ENCODE data around the gene DCTD. TPM values are rescaled to one million over a fixed set of nuclear protein-coding genes. Genes with fewer than 3 reads are reported as not detected.

DCTD gene
- total and polyA plus RNA-seq, 2 of the 13 experiments (the other 11 are each of a cell fraction or from before 2014, with no cell fraction given), result 85.1 to 95.3 TPM

DNA sequence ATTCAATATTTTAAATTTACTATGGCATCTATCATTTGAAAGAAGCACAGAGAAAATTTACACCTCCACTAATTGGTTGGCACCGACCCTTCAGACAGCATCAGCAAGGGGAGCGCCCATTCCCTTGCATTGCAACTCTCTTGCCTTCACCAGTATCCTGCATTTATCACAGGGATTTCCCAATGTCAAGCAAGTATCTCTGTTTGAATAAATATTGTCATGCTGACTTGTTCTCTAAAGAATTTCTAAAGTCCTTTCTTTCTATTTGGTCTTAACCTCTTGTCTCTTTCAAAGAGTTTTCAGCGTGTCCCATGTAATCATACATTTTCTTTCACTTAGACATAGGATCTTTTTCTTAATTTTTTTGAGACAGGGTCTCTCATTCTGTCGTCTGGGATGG is 10.4 kb downstream of the DCTD start:
- no peak overlapping the region for H3K27ac ChIP-seq (ENCODE audit: extremely low read length, insufficient read depth, low read length)
- intact Hi-C loops (cut with micrococcal nuclease; ENCODE audit: unreplicated experiment), result no loop called here
- in situ Hi-C loops (cut with HindIII; ENCODE audit: extremely low pct_ligation_motif_present, low pct_unique_long_range_greater_than_20kb), result no loop called here
- ATAC-seq, result no peak
- peaks cover 19% of the 10 kb centered on the region for H3K79me2 ChIP-seq (ENCODE audit: insufficient read depth, low read length)
- no peaks in the 10 kb centered on the region for H3K27me3 ChIP-seq (ENCODE audit: control insufficient read depth in 1 of 2, insufficient read depth in 2 of 2, low read length in 2 of 2)
- FAIRE-seq, result no peak
- TF ChIP-seq, protein P1, sequence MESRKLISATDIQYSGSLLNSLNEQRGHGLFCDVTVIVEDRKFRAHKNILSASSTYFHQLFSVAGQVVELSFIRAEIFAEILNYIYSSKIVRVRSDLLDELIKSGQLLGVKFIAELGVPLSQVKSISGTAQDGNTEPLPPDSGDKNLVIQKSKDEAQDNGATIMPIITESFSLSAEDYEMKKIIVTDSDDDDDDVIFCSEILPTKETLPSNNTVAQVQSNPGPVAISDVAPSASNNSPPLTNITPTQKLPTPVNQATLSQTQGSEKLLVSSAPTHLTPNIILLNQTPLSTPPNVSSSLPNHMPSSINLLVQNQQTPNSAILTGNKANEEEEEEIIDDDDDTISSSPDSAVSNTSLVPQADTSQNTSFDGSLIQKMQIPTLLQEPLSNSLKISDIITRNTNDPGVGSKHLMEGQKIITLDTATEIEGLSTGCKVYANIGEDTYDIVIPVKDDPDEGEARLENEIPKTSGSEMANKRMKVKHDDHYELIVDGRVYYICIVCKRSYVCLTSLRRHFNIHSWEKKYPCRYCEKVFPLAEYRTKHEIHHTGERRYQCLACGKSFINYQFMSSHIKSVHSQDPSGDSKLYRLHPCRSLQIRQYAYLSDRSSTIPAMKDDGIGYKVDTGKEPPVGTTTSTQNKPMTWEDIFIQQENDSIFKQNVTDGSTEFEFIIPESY (CRISPR knock-in tag; IDR thresholded peaks at IDR 0.05), result no peak
- TF ChIP-seq RBFOX2 (IDR thresholded peaks at IDR 0.05; ENCODE audit: low read depth, low read length), result 0 out of 2 replicates have a peak, but pooled peaks have one; percentile 41
- BruUV-seq (replicated peaks), result no TSS peak
- H3K4me1 ChIP-seq (ENCODE audit: insufficient read depth, low read length), result peaks cover 12% of the 10 kb centered on the region
- H3K36me3 ChIP-seq (replicated peaks in 1 of 2; ENCODE audit: control insufficient read depth in 1 of 2, insufficient read depth in 2 of 2, low read length in 2 of 2), result peaks cover 18 to 76% of the 10 kb centered on the region in 2 experiments
- no peak overlapping the region for H2AFZ ChIP-seq (ENCODE audit: low read length)
- DNase-seq (ENCODE audit: low spot score), result no peak
- no peaks in the 10 kb centered on the region for H3K9me3 ChIP-seq (ENCODE audit: low read length)
- no peak overlapping the region for H3K9ac ChIP-seq (ENCODE audit: insufficient read depth, low read depth, low read length)
- no peak overlapping the region for H3K4me3 ChIP-seq (replicated peaks in 1 of 3; ENCODE audit: insufficient read depth in 1 of 3, low read depth in 2 of 3, low read length in 3 of 3)
- H4K20me1 ChIP-seq (ENCODE audit: insufficient read depth, low read length), result no peaks in the 10 kb centered on the region
- CTCF ChIA-PET (ENCODE audit: low intra/inter-chr PET ratio, low total read pairs), result no interaction called here
- POLR2A ChIA-PET, result interaction anchor here (1.9 kb wide), 1 partner anchor 10 kb away, joined by 5 read pairs; the partner anchor contains the start of gene DCTD
- 96% methylated on average over 4 of the region's 4 CpGs for WGBS (ENCODE audit: low lambda C conversion rate)
- no peak overlapping the region for H3K4me2 ChIP-seq (ENCODE audit: low read depth, low read length)

DNA sequence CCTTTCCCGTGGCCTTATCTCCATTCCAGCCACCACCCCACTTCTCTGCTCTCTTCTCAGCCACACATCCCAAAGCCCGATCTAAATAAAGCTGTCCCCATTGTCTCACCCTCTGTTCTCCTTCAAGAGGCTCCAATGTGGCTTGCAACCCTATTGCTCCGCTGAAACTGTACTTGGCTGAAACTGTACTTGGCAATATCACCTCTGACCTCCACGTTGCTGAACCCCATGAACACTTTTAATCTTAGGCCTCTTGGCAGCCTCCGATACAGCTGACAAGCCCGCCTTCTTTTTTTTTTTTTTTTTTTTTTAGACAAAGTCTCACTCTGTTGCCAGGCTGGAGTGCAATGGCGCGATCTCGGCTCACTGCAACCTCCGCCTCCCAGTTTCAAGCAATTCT is 12.1 kb downstream of the DCTD start:
- CTCF ChIA-PET (ENCODE audit: low intra/inter-chr PET ratio, low total read pairs), result no interaction called here
- no peak for FAIRE-seq
- no peak for ATAC-seq
- no peak overlapping the region for H3K4me2 ChIP-seq (ENCODE audit: low read depth, low read length)
- H4K20me1 ChIP-seq (ENCODE audit: insufficient read depth, low read length), result no peaks in the 10 kb centered on the region
- BruUV-seq (replicated peaks), result no TSS peak
- no peak overlapping the region for H2AFZ ChIP-seq (ENCODE audit: low read length)
- no peaks in the 10 kb centered on the region for H3K9me3 ChIP-seq (ENCODE audit: low read length)
- H3K36me3 ChIP-seq (replicated peaks in 1 of 2; ENCODE audit: control insufficient read depth in 1 of 2, insufficient read depth in 2 of 2, low read length in 2 of 2), result peaks cover 22 to 77% of the 10 kb centered on the region in 2 experiments
- POLR2A ChIA-PET, result interaction anchor here (1.4 kb wide), 1 partner anchor 12 kb away, joined by 3 read pairs; the partner anchor contains the start of gene DCTD
- no peak for DNase-seq (ENCODE audit: low spot score)
- peaks cover 13% of the 10 kb centered on the region for H3K79me2 ChIP-seq (ENCODE audit: insufficient read depth, low read length)
- peaks cover 7% of the 10 kb centered on the region for H3K4me1 ChIP-seq (ENCODE audit: insufficient read depth, low read length)
- H3K27me3 ChIP-seq (ENCODE audit: control insufficient read depth in 1 of 2, insufficient read depth in 2 of 2, low read length in 2 of 2), result no peaks in the 10 kb centered on the region
- 97% methylated on average over 10 of the region's 10 CpGs for WGBS (ENCODE audit: low lambda C conversion rate)
- H3K27ac ChIP-seq (ENCODE audit: extremely low read length, insufficient read depth, low read length), result no peak overlapping the region
- intact Hi-C loops (cut with micrococcal nuclease; ENCODE audit: unreplicated experiment) (no loop called here), in situ Hi-C loops (cut with HindIII; ENCODE audit: extremely low pct_ligation_motif_present, low pct_unique_long_range_greater_than_20kb) (no loop called here)
- no peak overlapping the region for H3K4me3 ChIP-seq (replicated peaks in 1 of 3; ENCODE audit: insufficient read depth in 1 of 3, low read depth in 2 of 3, low read length in 3 of 3)
- TF ChIP-seq KMT2B (CRISPR knock-in tag; IDR thresholded peaks at IDR 0.05) (no peak), ZNF382 (CRISPR knock-in tag; IDR thresholded peaks at IDR 0.05; ENCODE audit: borderline replicate concordance) (no peak), KLF16 (CRISPR knock-in tag; IDR thresholded peaks at IDR 0.05) (no peak), POGZ (CRISPR knock-in tag; IDR thresholded peaks at IDR 0.05) (no peak), ZFAT (CRISPR knock-in tag; conservative IDR thresholded peaks at IDR 0.05) (no peak)
- TF ChIP-seq, protein P2, sequence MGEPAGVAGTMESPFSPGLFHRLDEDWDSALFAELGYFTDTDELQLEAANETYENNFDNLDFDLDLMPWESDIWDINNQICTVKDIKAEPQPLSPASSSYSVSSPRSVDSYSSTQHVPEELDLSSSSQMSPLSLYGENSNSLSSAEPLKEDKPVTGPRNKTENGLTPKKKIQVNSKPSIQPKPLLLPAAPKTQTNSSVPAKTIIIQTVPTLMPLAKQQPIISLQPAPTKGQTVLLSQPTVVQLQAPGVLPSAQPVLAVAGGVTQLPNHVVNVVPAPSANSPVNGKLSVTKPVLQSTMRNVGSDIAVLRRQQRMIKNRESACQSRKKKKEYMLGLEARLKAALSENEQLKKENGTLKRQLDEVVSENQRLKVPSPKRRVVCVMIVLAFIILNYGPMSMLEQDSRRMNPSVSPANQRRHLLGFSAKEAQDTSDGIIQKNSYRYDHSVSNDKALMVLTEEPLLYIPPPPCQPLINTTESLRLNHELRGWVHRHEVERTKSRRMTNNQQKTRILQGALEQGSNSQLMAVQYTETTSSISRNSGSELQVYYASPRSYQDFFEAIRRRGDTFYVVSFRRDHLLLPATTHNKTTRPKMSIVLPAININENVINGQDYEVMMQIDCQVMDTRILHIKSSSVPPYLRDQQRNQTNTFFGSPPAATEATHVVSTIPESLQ (CRISPR knock-in tag; conservative IDR thresholded peaks at IDR 0.05), result no peak
- no peak overlapping the region for H3K9ac ChIP-seq (ENCODE audit: insufficient read depth, low read depth, low read length)

All from HepG2 (cell line).